ELF-1 (cell line): Measurements from ENCODE around the gene UBE2O.

Experiments
- DNase-seq: peaks from one replicate; pipeline ENCODE4 v3.0.0-alpha.2; 2016; ENCODE audit warnings: low read depth, low spot score

The UBE2O gene

DNA sequence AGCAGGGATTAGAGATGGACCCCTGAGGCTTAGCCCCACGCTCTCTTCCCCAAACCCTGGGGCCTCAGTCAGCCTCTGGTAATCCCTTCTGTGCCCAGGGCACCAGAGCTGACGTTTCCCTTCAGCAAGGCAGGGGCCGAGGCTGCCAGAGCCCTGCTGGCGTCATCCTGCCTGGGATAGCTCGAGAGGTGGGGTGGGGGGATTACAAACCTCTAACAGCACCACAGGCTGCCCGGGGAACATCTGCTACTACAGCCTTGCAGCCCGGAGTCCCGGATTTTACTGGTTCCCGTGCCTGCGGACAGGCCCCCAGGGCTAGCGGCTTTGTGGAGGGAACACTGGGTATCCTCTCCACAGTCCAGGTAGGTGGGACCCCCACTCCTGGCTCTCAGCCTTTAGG, 14.4 kb upstream of the UBE2O start, which contains the start of gene AANAT:
Gene AANAT, plus strand, starts transcription at position 238 of the 400 bp plus-strand sequence. CDS start 1,144 bp downstream, outside the sequence.
- peak; percentile 76 for DNase-seq

GRCh38 chr17:76466775-76467130, 13.8 kb upstream of the UBE2O start:
- DNase-seq = no peak

GRCh38 chr17:76462556-76463290, 9.8 kb upstream of the UBE2O start:
- DNase-seq = no peak

GRCh38 chr17:76461765-76462555, 9.0 kb upstream of the UBE2O start:
- DNase-seq = no peak

DNA sequence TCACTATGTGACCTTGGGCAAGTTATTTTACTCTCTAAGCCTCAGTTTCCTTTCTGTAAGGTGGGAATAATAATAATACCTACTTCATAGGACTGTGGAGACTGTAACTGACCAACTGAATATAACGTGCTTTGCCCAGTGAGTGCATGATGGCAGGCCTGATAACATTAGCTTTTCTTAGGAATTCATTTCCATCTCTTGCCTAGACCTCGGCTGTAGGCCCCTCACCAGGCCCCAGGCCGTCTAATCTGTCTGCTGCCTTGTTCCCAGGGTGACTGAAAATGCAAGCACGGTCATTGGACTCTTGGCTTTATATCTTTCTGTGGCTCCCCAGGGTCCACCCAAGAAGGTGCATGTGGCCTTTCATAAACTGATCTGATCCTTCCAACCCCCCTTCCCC, 6.7 kb upstream of the UBE2O start:
- DNase-seq = no peak

- DNase-seq = peak; percentile 87
Observed at GRCh38 chr17:76458580-76459490, 5.9 kb upstream of the UBE2O start.

GRCh38 chr17:76453431-76453743, 435 bp upstream of the UBE2O start:
- DNase-seq = no peak

- DNase-seq = peak; percentile 30
Observed at GRCh38 chr17:76452127-76452659, 759 bp downstream of the UBE2O start.

DNA sequence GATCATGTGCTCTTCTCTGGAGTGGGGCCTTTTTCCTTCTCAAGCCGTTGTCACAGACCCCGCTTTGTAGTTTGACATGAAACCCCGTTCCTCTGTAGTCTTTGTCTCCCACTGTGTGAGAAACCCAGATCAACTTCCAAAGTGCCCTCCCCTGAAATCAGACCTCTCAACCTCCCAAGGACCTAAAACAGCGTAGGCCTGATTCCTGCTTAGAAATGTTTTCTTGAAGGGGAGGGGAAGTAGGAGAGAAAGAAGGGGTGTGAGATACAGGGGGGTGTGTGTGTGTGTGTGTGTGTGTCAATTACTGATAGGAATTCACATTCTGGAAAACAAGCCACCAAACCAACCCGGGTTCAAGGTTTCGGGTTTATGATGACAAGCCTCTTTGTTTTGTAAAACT, 1.4 kb downstream of the UBE2O start:
- no peak for DNase-seq

DNA sequence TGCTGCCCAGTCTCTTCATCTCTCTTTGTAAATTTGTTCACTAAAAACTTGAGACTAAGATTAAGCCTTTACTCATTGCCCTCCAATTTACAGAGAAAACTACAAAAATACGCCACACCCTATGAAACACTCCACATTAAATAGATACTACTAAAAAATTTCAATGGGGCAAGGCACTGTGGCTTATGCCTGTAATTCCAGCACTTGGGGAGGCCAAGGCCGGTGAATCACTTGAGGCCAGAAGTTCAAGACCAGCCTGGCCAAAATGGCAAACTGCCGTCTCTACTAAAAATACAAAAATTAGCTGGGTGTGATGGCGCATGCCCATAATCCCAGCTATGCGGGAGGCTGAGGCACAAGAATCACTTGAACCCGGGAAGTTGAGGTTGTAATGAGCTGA, 3.8 kb downstream of the UBE2O start:
- DNase-seq = no peak

- DNase-seq = no peak
Observed at GRCh38 chr17:76447931-76448652, 4.9 kb downstream of the UBE2O start.

- DNase-seq = peak; percentile 65
Observed at GRCh38 chr17:76446449-76447231, 6.3 kb downstream of the UBE2O start.

- DNase-seq = peak; percentile 42
Observed at GRCh38 chr17:76445697-76446448, 7.1 kb downstream of the UBE2O start.

DNA sequence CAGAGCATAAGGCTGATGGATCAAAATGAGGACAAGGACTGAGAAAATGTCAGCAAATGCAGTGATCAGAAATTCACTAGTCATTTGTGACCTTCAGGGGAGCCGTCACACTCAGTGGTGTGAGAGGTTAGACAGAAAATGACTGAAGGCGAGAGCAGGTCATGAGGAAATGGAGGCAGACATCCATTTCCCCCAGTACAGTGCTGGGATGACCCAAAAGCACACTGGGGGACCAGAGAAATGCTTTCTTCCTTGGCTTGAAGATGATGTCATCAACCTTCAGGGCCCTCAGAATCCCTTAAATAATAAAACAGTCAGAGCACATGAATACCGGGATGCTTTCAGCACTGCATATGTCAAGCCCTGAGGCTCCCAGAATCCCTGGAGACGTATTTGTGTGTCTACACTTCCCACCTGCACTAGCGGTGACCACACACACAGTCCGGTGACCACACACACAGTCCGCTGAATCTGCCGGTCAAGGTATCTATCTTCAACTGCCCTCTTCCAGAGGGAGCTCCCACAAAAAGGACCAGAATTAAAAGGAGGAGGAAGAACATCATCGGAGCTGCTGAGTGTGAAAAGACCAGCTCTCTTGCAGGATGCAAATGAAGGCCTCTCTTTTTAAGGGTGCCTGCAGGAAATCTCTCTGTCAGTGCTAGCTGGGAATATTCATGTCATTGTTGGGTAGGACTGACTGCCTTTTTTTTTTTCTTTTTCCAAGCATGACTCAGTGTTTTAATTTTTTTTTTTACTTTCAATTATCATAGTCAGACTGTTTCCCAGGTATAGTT, 8.2 kb downstream of the UBE2O start:
- peak; percentile 49 for DNase-seq

GRCh38 chr17:76442341-76443338, 10.3 kb downstream of the UBE2O start:
- DNase-seq = no peak

DNA sequence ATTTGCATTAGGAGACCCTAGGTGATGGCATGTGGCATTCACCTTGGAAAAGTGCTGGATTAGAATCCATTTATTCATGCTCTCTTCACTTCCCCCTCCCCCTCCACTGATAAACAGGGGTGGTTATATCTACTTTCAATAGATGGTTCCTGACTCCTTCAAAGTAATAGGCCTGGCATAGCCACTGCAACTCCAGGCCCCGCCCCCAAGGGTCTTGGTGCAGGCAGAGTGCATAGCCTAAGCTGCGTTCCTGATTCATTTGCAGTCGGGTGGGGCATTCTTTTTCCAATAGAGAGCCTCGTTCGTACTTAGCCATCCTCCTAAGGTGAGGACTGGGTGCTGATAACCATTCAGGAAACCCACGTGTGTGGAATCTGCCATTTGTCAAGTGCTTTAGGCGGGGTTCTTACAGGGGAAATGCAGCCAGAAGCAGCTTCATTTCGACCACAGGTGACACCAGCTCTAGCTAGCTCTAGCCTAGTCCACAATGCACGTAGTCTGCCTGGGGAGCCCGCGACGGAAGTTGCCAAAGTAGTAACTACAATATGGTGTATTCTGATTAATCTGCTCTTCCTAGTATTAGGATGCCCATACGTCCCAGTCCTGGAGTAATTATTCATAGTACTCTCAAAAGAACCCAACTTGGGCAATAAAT, 11.1 kb downstream of the UBE2O start:
- no peak for DNase-seq

DNA sequence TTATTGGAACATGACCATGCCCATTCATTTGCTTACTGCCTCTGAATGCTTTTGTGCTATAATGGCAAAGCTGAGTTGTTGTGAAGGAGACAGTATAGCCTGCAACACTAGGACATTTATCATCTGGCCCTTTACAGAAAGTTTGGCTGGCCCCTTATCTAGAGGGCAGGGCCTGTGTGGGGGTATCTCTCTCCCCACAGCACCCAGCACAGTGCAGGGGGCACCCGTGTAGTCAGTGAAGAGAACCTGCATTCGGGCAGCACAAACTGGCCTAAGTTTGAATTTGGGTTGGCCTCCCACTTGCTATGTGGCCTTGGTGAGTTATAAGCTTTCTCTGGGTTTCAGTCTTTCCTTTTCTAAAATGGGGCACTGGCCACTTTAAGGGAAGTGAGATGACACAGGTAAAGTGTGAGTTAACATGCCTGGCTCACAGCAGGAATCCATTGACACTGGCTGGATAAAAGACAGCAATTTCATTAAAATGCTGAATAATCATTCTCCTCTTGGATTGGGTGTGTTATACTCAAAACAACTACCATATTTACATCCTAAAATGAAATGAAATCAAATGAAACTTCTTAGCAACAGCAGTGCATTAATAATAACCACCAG, 12.1 kb downstream of the UBE2O start:
- DNase-seq = no peak
